GM12878 (cell line): Measurements from ENCODE around the gene TTLL11. TPM values are rescaled to one million over a fixed set of nuclear protein-coding genes. Genes with fewer than 3 reads are reported as not detected.

Experiments
- ATAC-seq: fragments of 200-7000 bp; cut with Tn5 transposase; 3 replicates; pipeline ENCODE4 v1.9.1; 2020; ENCODE audit warnings: mild to moderate bottlenecking, moderate library complexity
- BruUV-seq: library from RNA; stranded (reverse); fragments of 400-500 nt; replicated peaks from 2 replicates; lab custom pipeline; 2021; lab: Mats Ljungman, UMichigan
- CTCF ChIA-PET: fragments of 300-600 bp; sonication (Branson Sonifier 250); formaldehyde crosslinking; extraction: SDS; loops from one replicate; lab custom pipeline; 2021; ENCODE audit warnings: inconsistent platforms; lab: Yijun Ruan, JAX
- POLR2A ChIA-PET: fragments of 350-600 bp; formaldehyde crosslinking; extraction: SDS; loops from one replicate; lab custom pipeline; 2021; ENCODE audit warnings: inconsistent platforms; lab: Charles Lee
- RAD21 ChIA-PET: fragments of 300-600 bp; sonication (Branson Sonifier 250); formaldehyde crosslinking; loops from one replicate; lab custom pipeline; 2023; ENCODE audit warnings: antibody characterized with exemption; ENCODE audit not compliant: unreplicated experiment; lab: Charles Lee
- SMC1A ChIA-PET: fragments of 300-600 bp; sonication (Branson Sonifier 250); formaldehyde crosslinking; loops from one replicate; lab custom pipeline; 2023; ENCODE audit not compliant: unreplicated experiment, uncharacterized antibody; lab: Charles Lee
- DNase-seq: peaks from one replicate; pipeline ENCODE4 v3.0.0-alpha.2; 2011; ENCODE audit warnings: low read depth, low spot score
- FAIRE-seq: peaks from 3 replicates; lab custom pipeline; 2011; peaks lifted over from hg19 to GRCh38; lab: Jason Lieb, UNC
- H2AFZ ChIP-seq: 2 replicates; pipeline ENCODE4 v1.6.0; 2011; ENCODE audit warnings: low read depth, low read length, control low read depth; ENCODE audit not compliant: control insufficient read depth
- H3K27ac ChIP-seq: 2 replicates; pipeline ENCODE4 v1.5.1; 2011; ENCODE audit warnings: control low read depth; ENCODE audit not compliant: control insufficient read depth, insufficient read depth
- H3K27me3 ChIP-seq, 2 experiments: replicated peaks in 1 of 2; 2 replicates each; pipeline versions ENCODE4 v1.6.0 to v1.6.1; 2011; ENCODE audit warnings: low read length in 1 of 2; ENCODE audit not compliant: control insufficient read depth in 2 of 2, insufficient read depth in 2 of 2
- H3K36me3 ChIP-seq, 2 experiments: 2 replicates each; pipeline ENCODE4 v1.5.1; 2011; ENCODE audit warnings: low read length in 1 of 2; ENCODE audit not compliant: control insufficient read depth in 2 of 2, insufficient read depth in 2 of 2
- H3K4me1 ChIP-seq: 2 replicates; pipeline ENCODE4 v1.6.1; 2011; ENCODE audit warnings: mild to moderate bottlenecking, low read length, moderate library complexity, mixed read lengths; ENCODE audit not compliant: control insufficient read depth, insufficient read depth
- H3K4me2 ChIP-seq: 2 replicates; pipeline ENCODE4 v1.6.0; 2011; ENCODE audit warnings: control low read depth; ENCODE audit not compliant: control insufficient read depth, insufficient read depth
- H3K4me3 ChIP-seq: fragments of 200-600 bp; sonication (generic); 2 replicates; pipeline ENCODE4 v1.5.1; 2016
- H3K79me2 ChIP-seq: 2 replicates; pipeline ENCODE4 v1.6.0; 2011; ENCODE audit warnings: low read length; ENCODE audit not compliant: control insufficient read depth, insufficient read depth
- H3K9ac ChIP-seq: 2 replicates; pipeline ENCODE4 v1.8.0; 2011; ENCODE audit warnings: low read length, control low read depth, mixed read lengths; ENCODE audit not compliant: control insufficient read depth, insufficient read depth
- H3K9me3 ChIP-seq: replicated peaks from 3 replicates; pipeline ENCODE4 v1.5.1; 2011; ENCODE audit warnings: mild to moderate bottlenecking, low read length; ENCODE audit not compliant: control insufficient read depth, insufficient read depth
- H4K20me1 ChIP-seq: 2 replicates; pipeline ENCODE4 v1.6.0; 2011; ENCODE audit not compliant: control insufficient read depth, insufficient read depth
- ATF7 ChIP-seq: fragments of 450-650 bp; IDR thresholded peaks from 2 replicates; pipeline ENCODE4 v1.6.1; 2016; ENCODE audit warnings: low read depth, mild to moderate bottlenecking
- CHD4 ChIP-seq: fragments of 200-600 bp; sonication (generic); IDR thresholded peaks from 2 replicates; pipeline ENCODE4 v1.6.1; 2016; ENCODE audit warnings: mild to moderate bottlenecking
- EED ChIP-seq: sonication (generic); IDR thresholded peaks from 2 replicates; pipeline ENCODE4 v1.6.1; 2016; ENCODE audit warnings: antibody characterized with exemption, low read depth
- EZH2 ChIP-seq: IDR thresholded peaks from 2 replicates; pipeline ENCODE4 v1.6.1; 2012; ENCODE audit warnings: low read depth, mild to moderate bottlenecking, control low read depth, inconsistent platforms, low read length, borderline replicate concordance; ENCODE audit not compliant: control insufficient read depth
- FOXM1 ChIP-seq: IDR thresholded peaks from 2 replicates; pipeline ENCODE4 v1.6.1; 2012; ENCODE audit warnings: low read depth, mild to moderate bottlenecking, inconsistent platforms, low read length, moderate library complexity
- GATAD2B ChIP-seq: fragments of 450-650 bp; conservative IDR thresholded peaks from 2 replicates; pipeline ENCODE4 v1.6.1; 2017; ENCODE audit warnings: low read depth, mild to moderate bottlenecking, moderate library complexity
- HDAC2 ChIP-seq: fragments of 200-600 bp; sonication (generic); IDR thresholded peaks from 2 replicates; pipeline ENCODE4 v1.6.1; 2017
- KLF5 ChIP-seq: fragments of 450-650 bp; IDR thresholded peaks from 2 replicates; pipeline ENCODE4 v1.6.1; 2014; ENCODE audit warnings: mild to moderate bottlenecking; ENCODE audit not compliant: partially characterized antibody
- MAX ChIP-seq: IDR thresholded peaks from 2 replicates; pipeline ENCODE4 v1.6.1; 2012; ENCODE audit warnings: low read depth, low read length, improper control_type of control experiment
- NFYB ChIP-seq: IDR thresholded peaks from 2 replicates; pipeline ENCODE4 v1.6.1; 2011; ENCODE audit warnings: low read depth, mild to moderate bottlenecking, low read length, improper control_type of control experiment, moderate library complexity; ENCODE audit not compliant: insufficient read depth
- NR2F1 ChIP-seq: fragments of 450-650 bp; conservative IDR thresholded peaks from 2 replicates; pipeline ENCODE4 v1.6.1; 2017; ENCODE audit warnings: mild to moderate bottlenecking
- POLR2A ChIP-seq: IDR thresholded peaks from 2 replicates; pipeline ENCODE4 v1.6.1; 2011; ENCODE audit warnings: low read depth, mild to moderate bottlenecking, low read length
- RAD51 ChIP-seq: fragments of 450-650 bp; IDR thresholded peaks from 2 replicates; pipeline ENCODE4 v1.6.1; 2016; ENCODE audit warnings: moderate library complexity, mild to moderate bottlenecking, inconsistent platforms
- RBBP5 ChIP-seq: fragments of 200-600 bp; sonication (generic); conservative IDR thresholded peaks from 2 replicates; pipeline ENCODE4 v1.6.1; 2016
- SMAD5 ChIP-seq: IDR thresholded peaks from 2 replicates; pipeline ENCODE4 v1.6.1; 2016; ENCODE audit warnings: antibody characterized with exemption, low read depth
- TCF12 ChIP-seq: IDR thresholded peaks from 2 replicates; pipeline ENCODE4 v1.6.1; 2011; ENCODE audit warnings: low read depth, mild to moderate bottlenecking, low read length
- WRNIP1 ChIP-seq: IDR thresholded peaks from 2 replicates; pipeline ENCODE4 v1.6.1; 2011; ENCODE audit warnings: low read depth, low read length, improper control_type of control experiment, borderline replicate concordance
- ZZZ3 ChIP-seq: IDR thresholded peaks from 2 replicates; pipeline ENCODE4 v1.6.1; 2011; ENCODE audit warnings: low read depth; ENCODE audit not compliant: control insufficient read depth, insufficient read length
- WGBS: methylation state at CpG from one replicate; pipeline ENCODE4 v1.1.6; 2016; ENCODE audit warnings: low lambda C conversion rate; ENCODE audit not compliant: insufficient replicate concordance, insufficient coverage; ENCODE audit errors: missing lambda C conversion rate; 5-methylcytosine and 5-hydroxymethylcytosine counted together
- in situ Hi-C: fragments of 300-500 bp; cut with MboI; formaldehyde crosslinking; loops from 9 replicates; pipeline ENCODE4 v1.14.3; 2018; ENCODE audit warnings: mixed read lengths
- intact Hi-C: fragments of 100-400 bp; cut with micrococcal nuclease; formaldehyde crosslinking; loops from one replicate; pipeline ENCODE4 v1.14.2; 2022; ENCODE audit not compliant: unreplicated experiment
- polyA plus RNA-seq, 11 experiments: library from polyadenylated mRNA; depleted of rRNA in 4 of 11; unstranded in 6 of 11; stranded (reverse) in 5 of 11; fragments of >200 nt; fragmentation: Nextera tagmentation in 4 of 11; fragmentation: Illumina TruSeq in 1 of 11; extraction: Ambion mirVana in 4 of 11; extraction: Trizol in 1 of 11; gene quantifications; 1 replicate in 1 of 11; 2 replicates in 10 of 11; pipeline versions ENCODE4 v1.2.1 to v1.2.3, GENCODE V29; 2011 to 2016; ENCODE audit warnings: inconsistent platforms in 2 of 11, missing spikeins in 2 of 11, low read depth in 1 of 11
- total RNA-seq, 4 experiments: library from RNA; depleted of rRNA in 3 of 4; stranded (reverse); fragments of >200 nt in 3 of 4; fragmentation: Illumina TruSeq in 1 of 4; extraction: Trizol in 1 of 4; gene quantifications; 2 replicates each; pipeline versions ENCODE4 v1.2.1 to v1.2.3, GENCODE V29; 2013 to 2021
- TF ChIP-seq, protein P1 (sequence below), 3 experiments: IDR thresholded peaks in 2 of 3; conservative IDR thresholded peaks in 1 of 3; 2 replicates each; pipeline ENCODE4 v1.5.1; 2011; ENCODE audit warnings: low read depth in 3 of 3, low read length in 3 of 3, mild to moderate bottlenecking in 3 of 3, control low read depth in 2 of 3, moderate library complexity in 2 of 3, inconsistent platforms in 1 of 3, mixed read lengths in 1 of 3; ENCODE audit not compliant: control insufficient read depth in 2 of 3, insufficient read depth in 1 of 3; ENCODE audit errors: extremely low read depth in 1 of 3
- TF ChIP-seq, protein P2 (sequence below): fragments of 450-650 bp; IDR thresholded peaks from 2 replicates; pipeline ENCODE4 v1.6.1; 2017; ENCODE audit warnings: mild to moderate bottlenecking, moderate library complexity

TTLL11 gene
- total and polyA plus RNA-seq, 10 of the 15 experiments (the other 5 are each of a cell fraction or from before 2014, with no cell fraction given): 1.2 to 3.7 (median 2.9) TPM

- no peak overlapping the region for H3K4me3 ChIP-seq
- no peaks in the 10 kb centered on the region for H4K20me1 ChIP-seq
- TF ChIP-seq POLR2A: no peak
- no peak for TF ChIP-seq EZH2
- no peak for TF ChIP-seq MAX
- TF ChIP-seq EED: no peak
- no peak for TF ChIP-seq SMAD5
- no peak for TF ChIP-seq FOXM1
- TF ChIP-seq CHD4: no peak
- no peak for TF ChIP-seq NR2F1
- TF ChIP-seq, protein P1, sequence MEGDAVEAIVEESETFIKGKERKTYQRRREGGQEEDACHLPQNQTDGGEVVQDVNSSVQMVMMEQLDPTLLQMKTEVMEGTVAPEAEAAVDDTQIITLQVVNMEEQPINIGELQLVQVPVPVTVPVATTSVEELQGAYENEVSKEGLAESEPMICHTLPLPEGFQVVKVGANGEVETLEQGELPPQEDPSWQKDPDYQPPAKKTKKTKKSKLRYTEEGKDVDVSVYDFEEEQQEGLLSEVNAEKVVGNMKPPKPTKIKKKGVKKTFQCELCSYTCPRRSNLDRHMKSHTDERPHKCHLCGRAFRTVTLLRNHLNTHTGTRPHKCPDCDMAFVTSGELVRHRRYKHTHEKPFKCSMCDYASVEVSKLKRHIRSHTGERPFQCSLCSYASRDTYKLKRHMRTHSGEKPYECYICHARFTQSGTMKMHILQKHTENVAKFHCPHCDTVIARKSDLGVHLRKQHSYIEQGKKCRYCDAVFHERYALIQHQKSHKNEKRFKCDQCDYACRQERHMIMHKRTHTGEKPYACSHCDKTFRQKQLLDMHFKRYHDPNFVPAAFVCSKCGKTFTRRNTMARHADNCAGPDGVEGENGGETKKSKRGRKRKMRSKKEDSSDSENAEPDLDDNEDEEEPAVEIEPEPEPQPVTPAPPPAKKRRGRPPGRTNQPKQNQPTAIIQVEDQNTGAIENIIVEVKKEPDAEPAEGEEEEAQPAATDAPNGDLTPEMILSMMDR (IDR thresholded peaks at IDR 0.05 in 2 of 3, conservative IDR thresholded peaks at IDR 0.05 in 1 of 3; ENCODE audit: control insufficient read depth in 2 of 3, extremely low read depth in 1 of 3, insufficient read depth in 1 of 3, low read depth in 3 of 3, low read length in 3 of 3): no peak
- TF ChIP-seq ATF7: no peak
- TF ChIP-seq HDAC2: no peak
- TF ChIP-seq GATAD2B: no peak
- TF ChIP-seq RAD51: no peak
- no peak for TF ChIP-seq TCF12
- TF ChIP-seq ZZZ3: no peak
- no peak for TF ChIP-seq RBBP5
- TF ChIP-seq, protein P2, sequence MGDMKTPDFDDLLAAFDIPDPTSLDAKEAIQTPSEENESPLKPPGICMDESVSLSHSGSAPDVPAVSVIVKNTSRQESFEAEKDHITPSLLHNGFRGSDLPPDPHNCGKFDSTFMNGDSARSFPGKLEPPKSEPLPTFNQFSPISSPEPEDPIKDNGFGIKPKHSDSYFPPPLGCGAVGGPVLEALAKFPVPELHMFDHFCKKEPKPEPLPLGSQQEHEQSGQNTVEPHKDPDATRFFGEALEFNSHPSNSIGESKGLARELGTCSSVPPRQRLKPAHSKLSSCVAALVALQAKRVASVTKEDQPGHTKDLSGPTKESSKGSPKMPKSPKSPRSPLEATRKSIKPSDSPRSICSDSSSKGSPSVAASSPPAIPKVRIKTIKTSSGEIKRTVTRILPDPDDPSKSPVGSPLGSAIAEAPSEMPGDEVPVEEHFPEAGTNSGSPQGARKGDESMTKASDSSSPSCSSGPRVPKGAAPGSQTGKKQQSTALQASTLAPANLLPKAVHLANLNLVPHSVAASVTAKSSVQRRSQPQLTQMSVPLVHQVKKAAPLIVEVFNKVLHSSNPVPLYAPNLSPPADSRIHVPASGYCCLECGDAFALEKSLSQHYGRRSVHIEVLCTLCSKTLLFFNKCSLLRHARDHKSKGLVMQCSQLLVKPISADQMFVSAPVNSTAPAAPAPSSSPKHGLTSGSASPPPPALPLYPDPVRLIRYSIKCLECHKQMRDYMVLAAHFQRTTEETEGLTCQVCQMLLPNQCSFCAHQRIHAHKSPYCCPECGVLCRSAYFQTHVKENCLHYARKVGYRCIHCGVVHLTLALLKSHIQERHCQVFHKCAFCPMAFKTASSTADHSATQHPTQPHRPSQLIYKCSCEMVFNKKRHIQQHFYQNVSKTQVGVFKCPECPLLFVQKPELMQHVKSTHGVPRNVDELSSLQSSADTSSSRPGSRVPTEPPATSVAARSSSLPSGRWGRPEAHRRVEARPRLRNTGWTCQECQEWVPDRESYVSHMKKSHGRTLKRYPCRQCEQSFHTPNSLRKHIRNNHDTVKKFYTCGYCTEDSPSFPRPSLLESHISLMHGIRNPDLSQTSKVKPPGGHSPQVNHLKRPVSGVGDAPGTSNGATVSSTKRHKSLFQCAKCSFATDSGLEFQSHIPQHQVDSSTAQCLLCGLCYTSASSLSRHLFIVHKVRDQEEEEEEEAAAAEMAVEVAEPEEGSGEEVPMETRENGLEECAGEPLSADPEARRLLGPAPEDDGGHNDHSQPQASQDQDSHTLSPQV: no peak
- TF ChIP-seq NFYB: no peak
- TF ChIP-seq KLF5: no peak
- TF ChIP-seq WRNIP1: no peak
- H3K4me2 ChIP-seq: no peak overlapping the region
- POLR2A ChIA-PET: no interaction called here
- no peak overlapping the region for H2AFZ ChIP-seq
- H3K79me2 ChIP-seq: no peaks in the 10 kb centered on the region
- FAIRE-seq: no peak
- no peaks in the 10 kb centered on the region for H3K9me3 ChIP-seq
- H3K4me1 ChIP-seq: no peaks in the 10 kb centered on the region
- ATAC-seq: no peak
- DNase-seq: no peak
- CTCF ChIA-PET: interaction anchor here (1.1 to 1.5 kb wide), 2 partner anchors 8 to 11 kb away, joined by 3 read pairs; no protein-coding TSS in a partner anchor
- no peak overlapping the region for H3K27ac ChIP-seq
- WGBS: 36% methylated on average over 21 of the region's 21 CpGs
- H3K36me3 ChIP-seq: no peaks in the 10 kb centered on the region
- intact Hi-C loops: no loop called here
- in situ Hi-C loops: no loop called here
- BruUV-seq: no TSS peak
- RAD21 ChIA-PET: no interaction called here
- H3K9ac ChIP-seq: no peak overlapping the region
- SMC1A ChIA-PET: no interaction called here
- peaks cover 2 to 4% of the 10 kb centered on the region in 2 experiments; a peak in 2 of 4 replicates for H3K27me3 ChIP-seq
Measured at GRCh38 chr9:122131401-122132001, 38.4 kb upstream of the TTLL11 start.
